HG03280 (cell line): Measurements from ENCODE around the gene TADA1.

Experiments used
- ATAC-seq: cut with Tn5 transposase; IDR thresholded peaks from one replicate; pipeline ENCODE4 v1.9.1; 2021; ENCODE audit warnings: mild to moderate bottlenecking, moderate library complexity; ENCODE audit not compliant: unreplicated experiment

Gene TADA1, protein sequence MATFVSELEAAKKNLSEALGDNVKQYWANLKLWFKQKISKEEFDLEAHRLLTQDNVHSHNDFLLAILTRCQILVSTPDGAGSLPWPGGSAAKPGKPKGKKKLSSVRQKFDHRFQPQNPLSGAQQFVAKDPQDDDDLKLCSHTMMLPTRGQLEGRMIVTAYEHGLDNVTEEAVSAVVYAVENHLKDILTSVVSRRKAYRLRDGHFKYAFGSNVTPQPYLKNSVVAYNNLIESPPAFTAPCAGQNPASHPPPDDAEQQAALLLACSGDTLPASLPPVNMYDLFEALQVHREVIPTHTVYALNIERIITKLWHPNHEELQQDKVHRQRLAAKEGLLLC

GRCh38 chr1:166875734-166876539, at the start of gene TADA1:
TADA1 (minus strand) TSS chr1:166876264; CDS start chr1:166876233, 31 bp downstream.
- peak; percentile 85 for ATAC-seq

GRCh38 chr1:166924823-166925541, 48.9 kb upstream of the TADA1 start:
- ATAC-seq: no peak

GRCh38 chr1:166920561-166921475, 44.8 kb upstream of the TADA1 start:
- no peak for ATAC-seq

GRCh38 chr1:166918956-166919316, 42.9 kb upstream of the TADA1 start:
- no peak for ATAC-seq

GRCh38 chr1:166918088-166918955, 42.3 kb upstream of the TADA1 start:
- no peak for ATAC-seq

DNA sequence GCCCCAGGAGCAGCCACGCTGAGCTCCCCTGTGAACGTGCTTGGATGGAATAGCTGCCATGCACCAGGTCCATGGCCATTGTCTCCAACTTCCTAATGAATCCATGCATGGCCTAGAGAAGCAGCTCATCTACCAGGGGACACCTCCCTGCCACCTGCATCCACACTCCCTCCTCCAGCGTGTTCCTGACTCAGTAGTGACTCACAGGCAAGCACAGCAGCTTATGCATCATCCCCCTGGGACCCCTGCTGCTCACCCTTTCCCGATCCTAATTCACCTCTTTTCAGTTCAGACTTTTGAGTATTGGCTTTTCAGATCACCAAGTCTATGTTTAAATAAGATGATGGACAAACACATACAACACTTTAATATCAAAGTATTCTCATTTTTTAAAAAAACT, 39.9 kb upstream of the TADA1 start:
- no peak for ATAC-seq

DNA sequence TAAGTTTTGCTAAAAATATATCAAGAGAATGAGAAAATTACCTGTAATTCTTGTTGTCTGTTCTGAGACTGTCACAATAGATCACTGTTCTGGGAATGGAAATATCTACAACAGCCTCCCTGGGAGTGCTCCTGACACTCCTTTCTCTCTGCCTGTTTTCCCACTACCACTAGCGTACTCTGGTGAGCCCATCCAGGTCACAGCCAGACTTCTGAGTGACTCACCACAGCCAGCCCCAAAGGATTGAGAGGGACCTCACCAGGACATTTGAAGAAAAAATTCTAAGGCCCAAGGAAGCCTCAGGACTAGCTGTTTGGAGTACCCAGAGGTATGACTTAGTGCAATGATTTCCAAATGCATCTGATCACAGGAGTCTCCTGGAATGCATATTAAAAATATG, 39.0 kb upstream of the TADA1 start:
- no peak for ATAC-seq

GRCh38 chr1:166914111-166914510, 38.0 kb upstream of the TADA1 start:
- ATAC-seq: no peak

DNA sequence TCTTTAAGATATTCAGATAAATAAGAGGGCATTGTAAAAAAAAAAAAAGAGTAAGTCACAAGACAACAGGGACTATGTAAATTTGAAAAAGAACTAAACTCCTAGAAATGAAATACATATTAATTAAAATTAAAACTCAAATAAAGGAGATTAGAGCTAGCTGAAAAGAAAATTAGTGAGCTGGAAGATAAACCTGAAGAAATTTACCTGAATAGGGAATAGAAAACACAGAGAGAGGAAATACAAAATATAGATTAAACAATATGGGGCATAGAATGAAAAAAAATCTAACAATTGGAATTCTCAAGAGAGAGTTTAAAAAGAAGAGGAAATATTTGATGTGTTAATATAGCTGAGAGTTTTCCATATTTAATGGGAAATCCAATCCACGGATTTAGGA, 35.6 kb upstream of the TADA1 start:
- ATAC-seq: no peak

- peak; percentile 96 for ATAC-seq
These were observed 34.4 kb upstream of the TADA1 start for GRCh38 chr1:166910396-166910994.

DNA sequence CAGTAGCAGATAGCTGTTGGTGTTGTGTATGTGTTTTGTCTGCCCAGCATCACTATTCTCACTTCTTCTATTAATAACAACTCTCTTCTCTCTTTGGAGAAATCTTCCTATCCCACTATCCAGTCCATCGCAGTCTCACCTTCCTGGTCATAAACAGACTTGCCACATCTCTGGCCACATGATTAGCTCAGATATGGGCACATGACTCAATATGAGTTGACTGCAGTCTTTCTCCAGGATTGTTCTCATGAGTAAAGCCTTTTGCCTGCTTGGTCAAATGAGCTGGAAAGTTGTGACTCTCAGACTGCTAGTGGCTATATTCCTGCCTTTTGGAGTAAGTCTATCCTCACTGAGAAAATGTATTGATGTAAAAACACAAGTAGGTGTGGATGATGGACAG, 32.9 kb upstream of the TADA1 start:
- no peak for ATAC-seq

- no peak for ATAC-seq
These were observed 31.7 kb upstream of the TADA1 start for GRCh38 chr1:166907763-166908162.

GRCh38 chr1:166907051-166907450, 31.0 kb upstream of the TADA1 start:
- no peak for ATAC-seq

GRCh38 chr1:166906647-166907046, 30.6 kb upstream of the TADA1 start:
- no peak for ATAC-seq

DNA sequence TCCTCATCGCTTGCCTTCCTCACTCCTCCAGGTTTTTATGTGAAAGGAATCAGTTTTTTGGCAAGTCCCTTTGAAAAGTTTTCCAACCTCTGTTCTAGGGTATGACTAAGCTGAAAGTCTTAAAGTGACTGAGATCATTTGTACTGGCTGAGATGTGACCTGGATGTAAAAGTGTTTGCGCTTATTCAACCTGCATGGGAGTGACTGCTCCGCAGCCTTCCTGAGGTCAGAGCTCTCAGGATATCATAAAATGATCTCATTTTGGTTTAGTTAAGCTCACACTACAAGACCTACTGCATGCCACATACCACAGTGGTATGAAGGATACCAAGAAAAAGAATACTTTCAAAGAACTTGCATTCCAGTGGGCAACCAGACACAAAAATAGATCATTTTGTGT, 29.8 kb upstream of the TADA1 start:
- no peak for ATAC-seq

DNA sequence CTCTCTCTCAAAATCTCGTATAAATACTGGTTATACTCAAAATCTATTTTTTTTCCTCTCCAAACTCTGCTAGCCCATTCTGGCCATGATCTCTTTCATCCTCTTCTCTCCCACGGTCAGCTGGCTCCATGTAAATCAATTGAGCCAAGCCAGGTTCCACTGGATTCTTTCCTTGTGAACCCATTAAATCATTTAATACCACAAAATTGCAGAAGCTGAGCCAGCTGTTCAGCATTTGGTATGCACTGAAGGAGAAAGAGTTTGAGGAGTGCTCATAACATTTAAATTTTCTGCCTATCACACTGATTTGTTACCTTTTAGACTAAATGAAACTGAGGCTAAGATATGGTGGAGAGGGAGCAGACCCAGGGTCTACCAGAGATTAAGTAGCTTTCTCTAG, 29.1 kb upstream of the TADA1 start:
- no peak for ATAC-seq

GRCh38 chr1:166903232-166903631, 27.2 kb upstream of the TADA1 start:
- ATAC-seq: no peak

GRCh38 chr1:166902279-166902678, 26.2 kb upstream of the TADA1 start:
- ATAC-seq: no peak

GRCh38 chr1:166900987-166901386, 24.9 kb upstream of the TADA1 start:
- no peak for ATAC-seq
